SK-N-SH (cell line): ENCODE results near the gene STK40. TPM values are rescaled to one million over a fixed set of nuclear protein-coding genes. Genes with fewer than 3 reads are reported as not detected.

Experiments
- CTCF ChIA-PET: fragments of 300-600, 350-600 bp; formaldehyde crosslinking; extraction: SDS; loops from one replicate; lab custom pipeline; 2021; lab: Yijun Ruan, JAX
- POLR2A ChIA-PET: fragments of 350-600 bp; sonication (Branson Sonifier 250); formaldehyde crosslinking; extraction: SDS; loops from one replicate; lab custom pipeline; 2020; ENCODE audit warnings: antibody characterized with exemption, inconsistent platforms; lab: Yijun Ruan, JAX
- DNase-seq: peaks from one replicate; pipeline ENCODE4 v3.0.0; 2012
- H2AFZ ChIP-seq: fragments of 200-600 bp; sonication (generic); 2 replicates; pipeline ENCODE4 v1.8.1; 2016; ENCODE audit warnings: antibody characterized with exemption, mild to moderate bottlenecking, low read depth
- H3F3A ChIP-seq: fragments of 200-600 bp; sonication (generic); replicated peaks from 2 replicates; pipeline ENCODE3; 2016; ENCODE audit warnings: antibody characterized with exemption, mild to moderate bottlenecking; ENCODE audit not compliant: insufficient read depth
- H3K27ac ChIP-seq, 2 experiments: fragments of 200-500 bp in 1 of 2; fragments of 200-600 bp in 1 of 2; sonication (Bioruptor generic) in 1 of 2; sonication (generic), shearing (Covaris generic) in 1 of 2; 2 replicates each; pipeline versions ENCODE4 v1.5.1 to v1.6.1; 2014 to 2016; ENCODE audit warnings: low read depth in 2 of 2, inconsistent platforms in 1 of 2, low read length in 1 of 2, mild to moderate bottlenecking in 1 of 2, mixed read lengths in 1 of 2
- H3K27me3 ChIP-seq: fragments of 200-600 bp; sonication (generic), shearing (Covaris generic); 2 replicates; pipeline ENCODE4 v1.6.1; 2016; ENCODE audit warnings: mixed run types; ENCODE audit not compliant: insufficient read depth
- H3K36me3 ChIP-seq, 2 experiments: fragments of 200-500 bp in 1 of 2; fragments of 200-600 bp in 1 of 2; sonication (Bioruptor generic) in 1 of 2; sonication (generic) in 1 of 2; replicated peaks in 1 of 2; 2 replicates each; pipeline versions ENCODE3 to v1.5.1; 2014 to 2016; ENCODE audit warnings: low read length in 1 of 2, mild to moderate bottlenecking in 1 of 2; ENCODE audit not compliant: insufficient read depth in 2 of 2, control insufficient read depth in 1 of 2
- H3K4me1 ChIP-seq, 2 experiments: fragments of 200-500 bp in 1 of 2; fragments of 200-600 bp in 1 of 2; sonication (Bioruptor generic) in 1 of 2; sonication (generic), shearing (Covaris generic) in 1 of 2; 2 replicates each; pipeline versions ENCODE4 v1.5.1 to v1.6.1; 2014 to 2016; ENCODE audit warnings: low read depth in 1 of 2, low read length in 1 of 2, mixed run types in 1 of 2; ENCODE audit not compliant: insufficient read depth in 2 of 2, control insufficient read depth in 1 of 2
- H3K4me2 ChIP-seq: fragments of 200-600 bp; sonication (generic), shearing (Covaris generic); 2 replicates; pipeline ENCODE4 v1.6.1; 2017; ENCODE audit warnings: mixed run types
- H3K4me3 ChIP-seq, 2 experiments: fragments of 200-500 bp in 1 of 2; fragments of 200-600 bp in 1 of 2; sonication (Bioruptor generic) in 1 of 2; sonication (generic), shearing (Covaris generic) in 1 of 2; 2 replicates each; pipeline versions ENCODE4 v1.5.1 to v1.8.1; 2014 to 2016; ENCODE audit warnings: low read depth in 2 of 2, inconsistent platforms in 1 of 2, low read length in 1 of 2, mild to moderate bottlenecking in 1 of 2, mixed read lengths in 1 of 2, moderate library complexity in 1 of 2
- H3K79me2 ChIP-seq: fragments of 200-600 bp; sonication (generic); 2 replicates; pipeline ENCODE4 v1.8.1; 2017; ENCODE audit warnings: mild to moderate bottlenecking; ENCODE audit not compliant: insufficient read depth
- H3K9ac ChIP-seq: fragments of 200-600 bp; sonication (generic); 2 replicates; pipeline ENCODE4 v1.6.1; 2017; ENCODE audit warnings: mixed run types
- H3K9me2 ChIP-seq: fragments of 200-600 bp; sonication (generic); 2 replicates; pipeline ENCODE4 v1.6.1; 2017; ENCODE audit warnings: mixed run types
- H3K9me3 ChIP-seq: fragments of 200-600 bp; sonication (generic); 2 replicates; pipeline ENCODE4 v1.6.1; 2017; ENCODE audit warnings: mixed run types, mild to moderate bottlenecking, moderate library complexity
- H4K20me1 ChIP-seq: fragments of 200-600 bp; sonication (generic); 2 replicates; pipeline ENCODE4 v1.6.1; 2017; ENCODE audit warnings: mild to moderate bottlenecking, mixed run types; ENCODE audit not compliant: insufficient read depth
- ELF1 ChIP-seq: IDR thresholded peaks from 2 replicates; pipeline ENCODE4 v1.4.0; 2012
- EP300 ChIP-seq, 2 experiments: IDR thresholded peaks; 2 replicates each; pipeline versions ENCODE4 v1.4.0 to v1.6.1; 2012; ENCODE audit warnings: borderline replicate concordance in 1 of 2, low read depth in 1 of 2, low read length in 1 of 2
- EZH2phosphoT487 ChIP-seq: fragments of 200-600 bp; sonication (generic); IDR thresholded peaks from 2 replicates; pipeline ENCODE4 v1.6.1; 2017; ENCODE audit warnings: low read depth, mixed run types, mild to moderate bottlenecking, antibody characterized with exemption, moderate library complexity, borderline replicate concordance
- FOSL2 ChIP-seq: IDR thresholded peaks from 2 replicates; pipeline ENCODE4 v1.4.0; 2012; ENCODE audit warnings: low read depth, mild to moderate bottlenecking, moderate library complexity, borderline replicate concordance
- FOXM1 ChIP-seq: IDR thresholded peaks from 2 replicates; pipeline ENCODE4 v1.4.0; 2012; ENCODE audit warnings: low read depth, mild to moderate bottlenecking
- GABPA ChIP-seq: IDR thresholded peaks from 2 replicates; pipeline ENCODE4 v1.4.0; 2012; ENCODE audit warnings: low read depth, mild to moderate bottlenecking
- JUND ChIP-seq: IDR thresholded peaks from 2 replicates; pipeline ENCODE4 v1.4.0; 2012
- NFIC ChIP-seq: IDR thresholded peaks from 2 replicates; pipeline ENCODE4 v1.4.0; 2012; ENCODE audit warnings: borderline replicate concordance
- NRF1 ChIP-seq: IDR thresholded peaks from 2 replicates; pipeline ENCODE4 v1.6.1; 2012; ENCODE audit warnings: low read depth, mild to moderate bottlenecking, low read length
- POLR2AphosphoS5 ChIP-seq: IDR thresholded peaks from 2 replicates; pipeline ENCODE4 v1.6.1; 2012; ENCODE audit warnings: low read depth, low read length
- RAD21 ChIP-seq: IDR thresholded peaks from 2 replicates; pipeline ENCODE4 v1.6.1; 2012; ENCODE audit warnings: mild to moderate bottlenecking, low read length
- RCOR1 ChIP-seq: fragments of 150-350 bp; IDR thresholded peaks from 2 replicates; pipeline ENCODE4 v1.6.1; 2017; ENCODE audit warnings: antibody characterized with exemption, low read length
- RXRA ChIP-seq: IDR thresholded peaks from 2 replicates; pipeline ENCODE4 v1.4.0; 2012; ENCODE audit warnings: low read depth, mild to moderate bottlenecking, borderline replicate concordance
- SMC3 ChIP-seq: IDR thresholded peaks from 2 replicates; pipeline ENCODE4 v1.6.1; 2012; ENCODE audit warnings: low read depth, low read length, improper control_type of control experiment
- TCF12 ChIP-seq: IDR thresholded peaks from 2 replicates; pipeline ENCODE4 v1.4.0; 2012
- TEAD4 ChIP-seq: IDR thresholded peaks from 2 replicates; pipeline ENCODE4 v1.4.0; 2012; ENCODE audit warnings: mild to moderate bottlenecking, borderline replicate concordance; ENCODE audit not compliant: insufficient read depth
- YY1 ChIP-seq: IDR thresholded peaks from 2 replicates; pipeline ENCODE4 v1.4.0; 2012; ENCODE audit warnings: low read depth, mild to moderate bottlenecking
- WGBS: methylation state at CpG from one replicate; pipeline ENCODE4 v1.1.6; 2017; ENCODE audit warnings: low lambda C conversion rate; 5-methylcytosine and 5-hydroxymethylcytosine counted together
- polyA plus RNA-seq, 3 experiments: library from polyadenylated mRNA; depleted of rRNA; stranded (reverse); fragments of >200 nt; gene quantifications; 2 replicates each; pipeline ENCODE4 v1.2.3, GENCODE V29; 2012
- TF ChIP-seq, protein P1 (sequence below): IDR thresholded peaks from 2 replicates; pipeline ENCODE4; 2012
- TF ChIP-seq, protein P2 (sequence below): fragments of 200-600 bp; sonication (generic); IDR thresholded peaks from 2 replicates; pipeline ENCODE4 v1.6.1; 2017; ENCODE audit warnings: antibody characterized with exemption, mild to moderate bottlenecking, moderate library complexity
- TF ChIP-seq, protein P3 (sequence below): fragments of 150-350 bp; IDR thresholded peaks from 2 replicates; pipeline ENCODE4 v1.6.1; 2017; ENCODE audit warnings: antibody characterized with exemption, low read length, low read depth, borderline replicate concordance
- TF ChIP-seq, protein P4 (sequence below): IDR thresholded peaks from 2 replicates; pipeline ENCODE4 v1.4.0; 2012; ENCODE audit warnings: low read depth, borderline replicate concordance
- TF ChIP-seq, protein P5 (sequence below): IDR thresholded peaks from 2 replicates; pipeline ENCODE4 v1.6.1; 2012; ENCODE audit warnings: mild to moderate bottlenecking, low read depth, low read length, moderate library complexity
- TF ChIP-seq, protein P6 (sequence below): IDR thresholded peaks from 2 replicates; pipeline ENCODE4 v1.4.0; 2012; ENCODE audit warnings: low read depth

Gene STK40
- polyA plus RNA-seq, 1 of the 3 experiments (the other 2 are of a cell fraction): 43.3 TPM

DNA sequence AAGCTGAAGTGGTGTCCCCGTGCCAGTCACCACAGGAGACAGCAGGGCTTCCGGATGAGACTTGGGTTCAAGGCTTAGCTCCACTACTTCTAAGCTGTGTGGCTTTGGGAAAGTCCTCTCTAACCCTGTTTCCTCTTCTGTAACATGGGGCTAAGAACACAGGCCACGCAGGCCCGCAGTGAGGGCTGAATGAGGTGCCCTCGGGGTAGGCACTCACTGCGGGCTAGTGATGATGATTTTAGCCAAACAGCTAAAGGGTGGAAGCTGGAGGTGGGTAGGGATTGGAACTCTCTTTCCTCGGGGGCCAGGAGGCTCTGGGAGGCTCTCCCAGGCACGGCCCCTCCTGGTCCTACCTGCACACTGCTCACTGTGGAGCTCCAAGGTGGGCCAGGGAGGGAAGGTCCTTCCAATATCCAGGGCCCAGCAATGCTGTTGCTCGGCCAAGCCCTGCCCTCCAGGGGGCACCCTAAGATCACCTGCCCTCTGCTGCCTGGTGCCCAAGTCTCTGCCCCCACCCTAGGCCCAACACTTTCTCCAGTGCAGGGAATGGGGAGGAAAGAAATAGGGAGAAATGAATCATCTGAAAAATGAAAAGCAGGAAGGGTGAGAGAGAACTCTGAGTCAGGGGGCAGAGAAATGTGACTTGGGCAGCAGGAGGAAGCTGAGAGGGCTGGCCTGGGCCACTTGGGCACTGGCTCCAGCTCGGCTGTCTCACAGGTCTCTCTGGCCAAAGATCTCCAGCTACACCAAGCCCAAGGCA is 43.1 kb downstream of the STK40 start:
- Histone ChIP-seq H2AFZ (no peak overlapping the region), H3K79me2 (peaks cover 7% of the 10 kb centered on the region; the same call in 1 of the 2 replicates), H3K9ac (peak overlapping the region; percentile 43; the same call in 1 of the 2 replicates), H3K27me3 (no peaks in the 10 kb centered on the region), H3K9me2 (no peaks in the 10 kb centered on the region), H3K4me2 (peak overlapping the region; percentile 32), H3K27ac (peak overlapping the region in 1 of 2 experiments; percentile 87; a peak in 2 of 4 replicates), H3K4me1 (peaks cover 0 to 10% of the 10 kb centered on the region in 2 experiments; a peak in 3 of 4 replicates), H4K20me1 (no peaks in the 10 kb centered on the region), H3F3A (peaks cover 18% of the 10 kb centered on the region), H3K36me3 (peaks cover 40 to 56% of the 10 kb centered on the region in 2 experiments), H3K9me3 (no peaks in the 10 kb centered on the region), H3K4me3 (no peak overlapping the region)
- CTCF ChIA-PET: interaction anchor here (0.5 to 5.7 kb wide), 34 partner anchors 10 to 889 kb away, joined by 3 to 103 read pairs (median 4); partner anchors contain the start of genes EVA1B, LSM10, MAP7D1 and TRAPPC3
- 61% methylated on average over 7 of the region's 10 CpGs for WGBS
- TF ChIP-seq, protein P1, sequence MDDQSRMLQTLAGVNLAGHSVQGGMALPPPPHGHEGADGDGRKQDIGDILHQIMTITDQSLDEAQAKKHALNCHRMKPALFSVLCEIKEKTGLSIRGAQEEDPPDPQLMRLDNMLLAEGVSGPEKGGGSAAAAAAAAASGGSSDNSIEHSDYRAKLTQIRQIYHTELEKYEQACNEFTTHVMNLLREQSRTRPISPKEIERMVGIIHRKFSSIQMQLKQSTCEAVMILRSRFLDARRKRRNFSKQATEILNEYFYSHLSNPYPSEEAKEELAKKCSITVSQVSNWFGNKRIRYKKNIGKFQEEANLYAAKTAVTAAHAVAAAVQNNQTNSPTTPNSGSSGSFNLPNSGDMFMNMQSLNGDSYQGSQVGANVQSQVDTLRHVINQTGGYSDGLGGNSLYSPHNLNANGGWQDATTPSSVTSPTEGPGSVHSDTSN: peak; percentile 45; the same call in 1 of the 2 replicates
- TF ChIP-seq NRF1: no peak
- no peak for TF ChIP-seq GABPA
- TF ChIP-seq, protein P2, sequence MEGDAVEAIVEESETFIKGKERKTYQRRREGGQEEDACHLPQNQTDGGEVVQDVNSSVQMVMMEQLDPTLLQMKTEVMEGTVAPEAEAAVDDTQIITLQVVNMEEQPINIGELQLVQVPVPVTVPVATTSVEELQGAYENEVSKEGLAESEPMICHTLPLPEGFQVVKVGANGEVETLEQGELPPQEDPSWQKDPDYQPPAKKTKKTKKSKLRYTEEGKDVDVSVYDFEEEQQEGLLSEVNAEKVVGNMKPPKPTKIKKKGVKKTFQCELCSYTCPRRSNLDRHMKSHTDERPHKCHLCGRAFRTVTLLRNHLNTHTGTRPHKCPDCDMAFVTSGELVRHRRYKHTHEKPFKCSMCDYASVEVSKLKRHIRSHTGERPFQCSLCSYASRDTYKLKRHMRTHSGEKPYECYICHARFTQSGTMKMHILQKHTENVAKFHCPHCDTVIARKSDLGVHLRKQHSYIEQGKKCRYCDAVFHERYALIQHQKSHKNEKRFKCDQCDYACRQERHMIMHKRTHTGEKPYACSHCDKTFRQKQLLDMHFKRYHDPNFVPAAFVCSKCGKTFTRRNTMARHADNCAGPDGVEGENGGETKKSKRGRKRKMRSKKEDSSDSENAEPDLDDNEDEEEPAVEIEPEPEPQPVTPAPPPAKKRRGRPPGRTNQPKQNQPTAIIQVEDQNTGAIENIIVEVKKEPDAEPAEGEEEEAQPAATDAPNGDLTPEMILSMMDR: peak; percentile 89
- TF ChIP-seq RXRA: peak; percentile 81
- TF ChIP-seq, protein P3, sequence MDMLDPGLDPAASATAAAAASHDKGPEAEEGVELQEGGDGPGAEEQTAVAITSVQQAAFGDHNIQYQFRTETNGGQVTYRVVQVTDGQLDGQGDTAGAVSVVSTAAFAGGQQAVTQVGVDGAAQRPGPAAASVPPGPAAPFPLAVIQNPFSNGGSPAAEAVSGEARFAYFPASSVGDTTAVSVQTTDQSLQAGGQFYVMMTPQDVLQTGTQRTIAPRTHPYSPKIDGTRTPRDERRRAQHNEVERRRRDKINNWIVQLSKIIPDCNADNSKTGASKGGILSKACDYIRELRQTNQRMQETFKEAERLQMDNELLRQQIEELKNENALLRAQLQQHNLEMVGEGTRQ: no peak
- peak; percentile 92 for TF ChIP-seq FOSL2
- TF ChIP-seq SMC3: peak; percentile 89
- TF ChIP-seq RAD21: peak; percentile 85
- peak; percentile 79 for TF ChIP-seq JUND
- no peak for TF ChIP-seq FOXM1
- TF ChIP-seq RCOR1: no peak
- no peak for TF ChIP-seq YY1
- TF ChIP-seq, protein P4, sequence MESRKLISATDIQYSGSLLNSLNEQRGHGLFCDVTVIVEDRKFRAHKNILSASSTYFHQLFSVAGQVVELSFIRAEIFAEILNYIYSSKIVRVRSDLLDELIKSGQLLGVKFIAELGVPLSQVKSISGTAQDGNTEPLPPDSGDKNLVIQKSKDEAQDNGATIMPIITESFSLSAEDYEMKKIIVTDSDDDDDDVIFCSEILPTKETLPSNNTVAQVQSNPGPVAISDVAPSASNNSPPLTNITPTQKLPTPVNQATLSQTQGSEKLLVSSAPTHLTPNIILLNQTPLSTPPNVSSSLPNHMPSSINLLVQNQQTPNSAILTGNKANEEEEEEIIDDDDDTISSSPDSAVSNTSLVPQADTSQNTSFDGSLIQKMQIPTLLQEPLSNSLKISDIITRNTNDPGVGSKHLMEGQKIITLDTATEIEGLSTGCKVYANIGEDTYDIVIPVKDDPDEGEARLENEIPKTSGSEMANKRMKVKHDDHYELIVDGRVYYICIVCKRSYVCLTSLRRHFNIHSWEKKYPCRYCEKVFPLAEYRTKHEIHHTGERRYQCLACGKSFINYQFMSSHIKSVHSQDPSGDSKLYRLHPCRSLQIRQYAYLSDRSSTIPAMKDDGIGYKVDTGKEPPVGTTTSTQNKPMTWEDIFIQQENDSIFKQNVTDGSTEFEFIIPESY: no peak
- TF ChIP-seq, protein P5, sequence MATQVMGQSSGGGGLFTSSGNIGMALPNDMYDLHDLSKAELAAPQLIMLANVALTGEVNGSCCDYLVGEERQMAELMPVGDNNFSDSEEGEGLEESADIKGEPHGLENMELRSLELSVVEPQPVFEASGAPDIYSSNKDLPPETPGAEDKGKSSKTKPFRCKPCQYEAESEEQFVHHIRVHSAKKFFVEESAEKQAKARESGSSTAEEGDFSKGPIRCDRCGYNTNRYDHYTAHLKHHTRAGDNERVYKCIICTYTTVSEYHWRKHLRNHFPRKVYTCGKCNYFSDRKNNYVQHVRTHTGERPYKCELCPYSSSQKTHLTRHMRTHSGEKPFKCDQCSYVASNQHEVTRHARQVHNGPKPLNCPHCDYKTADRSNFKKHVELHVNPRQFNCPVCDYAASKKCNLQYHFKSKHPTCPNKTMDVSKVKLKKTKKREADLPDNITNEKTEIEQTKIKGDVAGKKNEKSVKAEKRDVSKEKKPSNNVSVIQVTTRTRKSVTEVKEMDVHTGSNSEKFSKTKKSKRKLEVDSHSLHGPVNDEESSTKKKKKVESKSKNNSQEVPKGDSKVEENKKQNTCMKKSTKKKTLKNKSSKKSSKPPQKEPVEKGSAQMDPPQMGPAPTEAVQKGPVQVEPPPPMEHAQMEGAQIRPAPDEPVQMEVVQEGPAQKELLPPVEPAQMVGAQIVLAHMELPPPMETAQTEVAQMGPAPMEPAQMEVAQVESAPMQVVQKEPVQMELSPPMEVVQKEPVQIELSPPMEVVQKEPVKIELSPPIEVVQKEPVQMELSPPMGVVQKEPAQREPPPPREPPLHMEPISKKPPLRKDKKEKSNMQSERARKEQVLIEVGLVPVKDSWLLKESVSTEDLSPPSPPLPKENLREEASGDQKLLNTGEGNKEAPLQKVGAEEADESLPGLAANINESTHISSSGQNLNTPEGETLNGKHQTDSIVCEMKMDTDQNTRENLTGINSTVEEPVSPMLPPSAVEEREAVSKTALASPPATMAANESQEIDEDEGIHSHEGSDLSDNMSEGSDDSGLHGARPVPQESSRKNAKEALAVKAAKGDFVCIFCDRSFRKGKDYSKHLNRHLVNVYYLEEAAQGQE: no peak
- peak; percentile 35; the same call in 1 of the 2 replicates for TF ChIP-seq ELF1
- peak in 1 of 2 experiments; percentile 62; a peak in 1 of 4 replicates for TF ChIP-seq EP300 (IDR thresholded peaks at IDR 0.05; ENCODE audit: borderline replicate concordance in 1 of 2, low read depth in 1 of 2, low read length in 1 of 2)
- peak; percentile 24; the same call in 1 of the 2 replicates for TF ChIP-seq POLR2AphosphoS5
- peak; percentile 44; the same call in 1 of the 2 replicates for TF ChIP-seq NFIC
- TF ChIP-seq TCF12: peak; percentile 57
- TF ChIP-seq EZH2phosphoT487: no peak
- 0 out of 2 replicates have a peak, but pooled peaks have one; percentile 27 for TF ChIP-seq TEAD4
- TF ChIP-seq, protein P6, sequence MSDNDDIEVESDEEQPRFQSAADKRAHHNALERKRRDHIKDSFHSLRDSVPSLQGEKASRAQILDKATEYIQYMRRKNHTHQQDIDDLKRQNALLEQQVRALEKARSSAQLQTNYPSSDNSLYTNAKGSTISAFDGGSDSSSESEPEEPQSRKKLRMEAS: peak; percentile 62; the same call in 1 of the 2 replicates
- peak; percentile 77 for DNase-seq
- POLR2A ChIA-PET: interaction anchor here (0.6 kb wide), 1 partner anchor 76 kb away, joined by 3 read pairs; no protein-coding TSS in a partner anchor
